Activated CD4-positive, alpha-beta T cell treated with anti-CD3 and anti-CD28 coated beads, Interleukin-2, amount 10 ng/mL, durations not matched to agents 24 days and 14 days (primary cell): Measurements from ENCODE around the gene MRTFA. TPM values are rescaled to one million over a fixed set of nuclear protein-coding genes. Genes with fewer than 3 reads are reported as not detected.
"Not testable (repeated sequence)": the region's sequence is repeated elsewhere in the genome, so short reads cannot be mapped to it uniquely, and the experiment has no call there.

Experiments used
- DNase-seq: peaks from one replicate; pipeline ENCODE4 v3.0.0; 2022
- H3K27ac Mint-ChIP-seq: one replicate; pipeline ENCODE4 v1.8.0; 2022; ENCODE audit warnings: mild to moderate bottlenecking, mixed read lengths
- H3K27me3 Mint-ChIP-seq: one replicate; pipeline ENCODE4 v1.8.0; 2022; ENCODE audit warnings: mixed read lengths
- H3K36me3 Mint-ChIP-seq: one replicate; pipeline ENCODE4 v1.8.0; 2022; ENCODE audit warnings: low read depth, mild to moderate bottlenecking, mixed read lengths
- H3K4me1 Mint-ChIP-seq: one replicate; pipeline ENCODE4 v1.8.0; 2021; ENCODE audit warnings: mixed read lengths
- H3K4me3 Mint-ChIP-seq: one replicate; pipeline ENCODE4 v1.8.0; 2022; ENCODE audit warnings: mild to moderate bottlenecking, moderate library complexity, mixed read lengths
- H3K9me3 Mint-ChIP-seq: one replicate; pipeline ENCODE4 v1.8.0; 2021; ENCODE audit warnings: mixed read lengths
- intact Hi-C: fragments of 100-400 bp; cut with micrococcal nuclease; formaldehyde crosslinking; loops from one replicate; pipeline ENCODE4 v1.15.1; 2023
- total RNA-seq: library from RNA; stranded (reverse); gene quantifications from 2 replicates; pipeline ENCODE4 v1.2.3, GENCODE V29; 2022

MRTFA gene
- total RNA-seq, 1 donor from 2014 or later = 51.7 TPM

DNA sequence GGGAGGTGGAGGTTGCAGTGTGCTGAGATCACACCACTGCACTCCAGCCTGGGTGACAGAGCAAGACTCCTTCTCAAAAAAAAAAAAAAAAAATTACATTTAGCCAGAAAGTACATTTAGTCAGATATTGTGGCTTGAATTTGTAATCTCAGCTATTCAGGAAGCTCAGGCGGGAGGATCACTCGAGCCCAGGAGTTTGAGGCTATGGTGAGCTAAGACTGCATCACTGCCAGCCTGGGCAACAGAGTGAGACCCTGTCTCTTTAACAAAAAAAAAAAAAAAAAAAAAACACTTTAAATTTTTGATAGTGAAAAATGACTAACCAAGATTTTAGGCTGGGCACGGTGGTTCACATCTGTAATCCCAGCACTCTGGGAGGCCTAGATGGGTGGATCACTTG is 27.3 kb downstream of the MRTFA start:
- H3K9me3 Mint-ChIP-seq = no peaks in the 10 kb centered on the region
- H3K4me1 Mint-ChIP-seq = peaks cover 28% of the 10 kb centered on the region
- H3K27ac Mint-ChIP-seq = no peak overlapping the region

DNA sequence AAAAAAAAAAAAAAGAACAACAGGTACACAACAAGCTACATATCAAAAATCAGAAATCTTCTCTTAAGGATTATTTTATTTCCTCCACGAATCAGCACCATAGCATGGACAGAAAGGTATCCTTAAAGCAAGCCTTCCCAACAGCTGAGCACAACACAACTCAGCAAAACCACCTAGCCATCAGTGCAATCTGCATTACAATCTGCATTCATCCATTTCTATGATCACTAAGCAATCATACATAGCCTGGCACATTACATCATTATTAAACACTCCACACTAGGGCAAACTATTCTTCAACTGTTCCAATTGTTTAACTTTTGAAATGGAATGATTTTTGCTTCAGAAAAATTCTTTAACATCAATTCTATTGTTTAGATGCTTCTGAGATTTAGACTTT is 29.0 kb downstream of the MRTFA start:
- peaks cover 3% of the 10 kb centered on the region for H3K36me3 Mint-ChIP-seq
- no peak overlapping the region for H3K27ac Mint-ChIP-seq
- DNase-seq = no peak
- H3K4me3 Mint-ChIP-seq = no peak overlapping the region
- H3K4me1 Mint-ChIP-seq = peaks cover 27% of the 10 kb centered on the region
- intact Hi-C loops = no loop called here
- H3K9me3 Mint-ChIP-seq = no peaks in the 10 kb centered on the region
- H3K27me3 Mint-ChIP-seq = no peaks in the 10 kb centered on the region

More for the DNA sequence above, 27.3 kb downstream of the MRTFA start:
- intact Hi-C loops = no loop called here
- no peak for DNase-seq
- Mint-ChIP-seq H3K36me3 (peaks cover 3% of the 10 kb centered on the region), H3K27me3 (no peaks in the 10 kb centered on the region), H3K4me3 (no peak overlapping the region)

DNA sequence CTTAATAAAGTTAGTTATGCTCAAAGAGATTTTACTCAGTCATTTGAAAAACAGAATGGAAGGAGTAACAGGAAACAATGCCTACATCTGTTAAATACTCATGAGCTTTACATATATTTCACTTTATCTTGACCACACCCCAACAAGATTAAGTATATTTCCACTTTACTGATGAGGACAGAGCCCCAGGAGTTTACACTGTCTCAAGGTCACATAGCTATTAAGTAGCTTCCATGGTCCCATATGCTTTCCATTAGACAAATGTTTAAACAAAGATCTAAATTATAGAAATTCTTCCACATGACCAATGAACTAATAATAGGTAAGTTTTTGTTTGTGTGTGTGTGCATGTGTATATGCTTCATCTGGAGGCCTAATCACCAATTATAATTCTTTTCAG is 30.2 kb downstream of the MRTFA start:
- peaks cover 3% of the 10 kb centered on the region for H3K36me3 Mint-ChIP-seq
- H3K4me1 Mint-ChIP-seq = peaks cover 22% of the 10 kb centered on the region
- no peak overlapping the region for H3K27ac Mint-ChIP-seq
- intact Hi-C loops = no loop called here
- no peak overlapping the region for H3K4me3 Mint-ChIP-seq
- no peaks in the 10 kb centered on the region for H3K27me3 Mint-ChIP-seq
- H3K9me3 Mint-ChIP-seq = no peaks in the 10 kb centered on the region
- no peak for DNase-seq

DNA sequence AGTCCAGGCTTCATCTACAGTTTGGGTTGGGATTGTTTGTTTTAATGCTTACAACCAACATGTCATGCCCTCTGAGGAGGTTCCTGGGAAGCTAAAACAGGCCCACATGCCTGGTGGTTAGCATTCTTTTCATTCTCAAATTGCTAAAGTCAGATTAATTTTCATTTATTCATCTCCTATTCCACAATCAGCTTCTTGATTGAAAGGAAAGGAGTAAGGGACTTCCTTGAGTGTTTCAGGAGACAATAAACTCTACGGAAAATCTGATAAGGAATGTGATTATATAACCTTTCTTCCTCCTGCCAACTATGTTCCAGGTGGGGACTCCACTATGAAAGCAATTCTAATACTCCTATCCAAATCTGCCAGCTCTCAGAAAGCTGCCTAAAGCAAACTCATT is 30.8 kb downstream of the MRTFA start:
- Mint-ChIP-seq H3K9me3 (no peaks in the 10 kb centered on the region), H3K27ac (no peak overlapping the region), H3K36me3 (peaks cover 3% of the 10 kb centered on the region), H3K4me3 (no peak overlapping the region), H3K27me3 (no peaks in the 10 kb centered on the region), H3K4me1 (peaks cover 22% of the 10 kb centered on the region)
- intact Hi-C loops = no loop called here
- no peak for DNase-seq

DNA sequence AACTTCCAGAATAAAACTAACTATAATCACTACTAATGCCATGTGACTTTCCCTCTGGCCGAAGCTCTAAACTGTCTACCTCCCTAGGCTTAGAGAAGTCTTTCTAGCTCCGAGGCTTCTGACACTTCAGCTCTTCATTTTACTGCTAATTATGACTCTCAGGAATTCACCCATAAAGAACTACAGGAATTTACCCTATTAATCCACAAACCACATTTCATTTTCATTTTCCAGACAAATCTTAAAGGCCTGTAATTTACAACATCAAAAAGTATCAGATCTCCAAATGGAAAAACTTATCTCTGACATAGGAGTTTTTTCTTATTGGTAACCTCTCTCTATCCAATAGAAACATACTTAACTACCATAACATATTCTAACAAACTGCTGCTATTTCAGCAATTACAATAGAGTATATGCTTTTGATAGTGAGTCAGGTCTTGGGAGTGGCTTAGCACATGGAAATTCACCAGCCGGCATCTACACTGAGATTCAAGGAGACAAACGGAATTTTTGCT is 33.4 kb downstream of the MRTFA start:
- H3K36me3 Mint-ChIP-seq = peaks cover 3% of the 10 kb centered on the region
- H3K27me3 Mint-ChIP-seq = no peaks in the 10 kb centered on the region
- no peak overlapping the region for H3K27ac Mint-ChIP-seq
- peaks cover 20% of the 10 kb centered on the region for H3K4me1 Mint-ChIP-seq
- intact Hi-C loops = no loop called here
- no peak overlapping the region for H3K4me3 Mint-ChIP-seq
- DNase-seq = no peak
- H3K9me3 Mint-ChIP-seq = no peaks in the 10 kb centered on the region

DNA sequence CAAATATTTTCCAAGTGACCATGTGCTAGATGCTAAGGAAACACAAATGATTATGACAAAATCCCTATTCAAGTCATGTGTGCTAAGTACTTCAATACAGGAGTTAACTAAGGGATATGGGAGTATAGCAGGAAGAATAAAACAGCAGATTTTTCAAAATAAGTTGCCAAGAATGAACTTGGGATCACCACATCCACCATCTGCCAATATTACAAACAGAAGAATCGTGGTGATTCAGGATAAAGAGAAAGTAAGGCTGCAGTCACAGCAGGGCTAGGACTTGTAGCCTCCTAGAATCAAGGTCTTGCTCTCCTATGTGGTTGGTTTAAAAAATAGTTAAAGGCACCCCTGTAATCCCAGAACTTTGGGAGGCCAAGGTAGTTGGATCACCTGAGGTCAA is 34.3 kb downstream of the MRTFA start:
- no peak for DNase-seq
- Mint-ChIP-seq H3K27me3 (no peaks in the 10 kb centered on the region), H3K36me3 (peaks cover 1% of the 10 kb centered on the region), H3K9me3 (no peaks in the 10 kb centered on the region), H3K4me3 (no peak overlapping the region), H3K27ac (no peak overlapping the region), H3K4me1 (peaks cover 20% of the 10 kb centered on the region)
- intact Hi-C loops = no loop called here

DNA sequence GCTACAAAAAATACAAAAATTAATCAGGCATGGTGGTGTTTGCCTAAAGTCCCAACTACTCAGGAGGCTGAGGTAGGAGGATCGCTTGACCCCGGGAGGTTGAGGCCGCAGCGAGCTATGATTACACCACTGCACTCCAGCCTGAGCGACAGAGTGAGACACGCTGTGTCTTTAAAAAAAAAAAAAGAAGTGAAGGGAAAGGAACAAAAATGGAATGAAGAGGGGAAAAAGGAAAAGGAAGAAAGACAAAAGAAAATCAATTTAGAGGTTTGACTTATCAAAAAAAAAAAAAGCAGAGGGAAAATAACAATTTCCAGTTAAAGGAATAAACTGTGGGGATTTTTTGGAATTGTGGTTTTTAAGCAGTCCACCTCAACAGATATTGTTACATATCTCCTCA is 36.8 kb downstream of the MRTFA start:
- Mint-ChIP-seq H3K36me3 (no peaks in the 10 kb centered on the region), H3K4me1 (peaks cover 10% of the 10 kb centered on the region), H3K4me3 (no peak overlapping the region), H3K9me3 (no peaks in the 10 kb centered on the region), H3K27ac (no peak overlapping the region), H3K27me3 (no peaks in the 10 kb centered on the region)
- DNase-seq = no peak
- intact Hi-C loops = no loop called here

DNA sequence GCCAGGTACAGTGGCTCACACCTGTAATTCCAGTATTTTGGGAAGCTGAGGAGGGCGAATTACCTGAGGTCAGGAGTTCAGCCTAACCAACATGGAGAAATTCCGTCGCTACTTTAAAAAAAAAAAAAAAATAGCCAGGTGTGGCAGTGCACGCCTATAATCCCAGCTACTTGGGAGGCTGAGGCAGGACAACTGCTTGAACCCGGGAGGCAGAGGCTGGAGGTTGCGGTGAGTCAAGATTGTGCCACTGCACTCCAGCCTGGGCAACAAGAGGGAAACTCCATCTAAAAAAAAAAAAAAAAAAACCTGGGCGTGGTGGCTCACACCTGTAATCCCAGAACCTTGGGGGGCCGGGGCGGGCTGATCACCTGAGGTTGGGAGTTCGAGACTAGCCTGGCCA is 37.8 kb downstream of the MRTFA start:
- DNase-seq, H3K27ac Mint-ChIP-seq, H3K36me3 Mint-ChIP-seq, H3K27me3 Mint-ChIP-seq, intact Hi-C loops, H3K4me3 Mint-ChIP-seq, H3K9me3 Mint-ChIP-seq: not testable (repeated sequence)
- peaks cover 16% of the 10 kb centered on the region for H3K4me1 Mint-ChIP-seq

DNA sequence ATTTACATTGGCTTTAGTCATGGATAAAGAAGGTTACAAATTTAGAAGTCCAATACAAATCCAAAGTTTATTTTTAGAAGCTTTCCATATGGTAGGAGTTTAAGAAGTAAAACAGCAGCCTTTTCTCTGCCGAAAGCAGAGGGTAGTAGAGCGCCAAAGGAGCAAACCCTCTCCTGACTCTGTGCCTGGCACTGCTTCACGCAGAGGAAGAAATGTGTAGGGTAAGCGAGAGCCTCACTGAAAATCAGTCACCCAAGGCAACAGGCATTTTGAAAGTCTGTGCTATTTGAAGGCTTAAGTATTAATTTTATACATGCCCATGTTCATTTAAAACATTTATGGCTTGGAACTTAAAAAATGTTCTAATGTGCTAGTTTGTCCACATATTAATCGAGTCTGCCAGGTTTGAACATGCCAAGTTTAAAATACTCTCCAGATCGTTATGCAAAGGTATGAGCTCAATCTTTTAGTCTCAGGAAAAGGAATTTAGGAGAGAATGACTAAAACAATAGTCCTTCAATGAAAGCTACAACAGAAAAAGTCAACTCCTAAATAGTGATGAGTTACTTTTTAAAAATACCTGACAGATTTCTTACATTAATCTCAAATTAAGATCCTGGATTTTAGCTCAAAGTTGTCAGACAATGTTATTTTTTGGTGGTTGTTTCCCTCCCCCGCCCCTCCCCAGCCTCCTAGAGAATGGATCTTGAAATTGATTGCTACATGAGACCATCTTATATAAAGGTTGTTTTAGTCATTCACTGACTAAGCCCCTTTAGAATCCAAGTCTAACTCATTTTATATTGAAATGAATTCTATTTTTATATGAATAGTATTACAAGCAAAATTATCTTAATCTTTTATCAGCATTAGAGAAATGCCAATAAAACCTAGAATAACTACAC is 38.7 kb downstream of the MRTFA start:
- no peaks in the 10 kb centered on the region for H3K27me3 Mint-ChIP-seq
- no peaks in the 10 kb centered on the region for H3K36me3 Mint-ChIP-seq
- intact Hi-C loops = no loop called here
- no peaks in the 10 kb centered on the region for H3K9me3 Mint-ChIP-seq
- peaks cover 18% of the 10 kb centered on the region for H3K4me1 Mint-ChIP-seq
- DNase-seq = no peak
- H3K27ac Mint-ChIP-seq = no peak overlapping the region
- no peak overlapping the region for H3K4me3 Mint-ChIP-seq

DNA sequence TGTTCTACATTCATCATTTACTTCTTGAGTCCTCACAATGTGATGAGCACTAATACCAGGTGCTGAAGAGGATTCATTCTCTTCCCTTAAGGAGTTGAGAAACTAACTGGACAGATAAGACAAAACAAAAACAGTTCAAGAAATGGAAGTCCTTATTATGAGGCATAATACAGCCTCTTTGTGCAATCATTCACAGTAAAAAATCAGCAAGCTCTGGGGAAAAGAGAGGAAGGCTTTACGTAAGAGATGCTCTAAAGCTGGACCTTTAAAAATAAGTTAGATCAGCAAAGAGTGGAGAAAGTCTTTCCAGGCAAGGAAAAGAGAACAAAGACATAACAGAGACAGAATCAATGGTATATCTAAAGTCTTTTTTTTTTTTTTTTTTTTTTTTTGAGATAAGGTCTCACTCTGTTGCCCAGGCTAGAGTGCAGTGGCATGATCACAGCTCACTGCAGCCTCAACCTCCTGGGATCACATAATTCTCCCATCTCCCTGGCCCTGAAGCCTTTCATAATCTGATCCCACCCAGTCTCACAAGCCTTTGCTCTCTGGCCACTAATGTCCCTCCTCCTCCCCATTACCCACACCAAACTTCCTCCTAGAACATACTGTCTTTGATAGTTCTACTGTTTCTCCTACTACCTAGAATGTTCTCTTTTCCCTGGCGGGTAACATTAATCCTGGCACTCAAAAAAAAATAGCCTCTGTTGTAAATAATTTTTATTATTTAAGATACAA is 40.9 kb downstream of the MRTFA start:
- intact Hi-C loops = no loop called here
- Mint-ChIP-seq H3K27me3 (no peaks in the 10 kb centered on the region), H3K9me3 (no peaks in the 10 kb centered on the region), H3K4me3 (no peak overlapping the region), H3K4me1 (peaks cover 22% of the 10 kb centered on the region), H3K36me3 (peaks cover 2% of the 10 kb centered on the region), H3K27ac (no peak overlapping the region)
- no peak for DNase-seq

DNA sequence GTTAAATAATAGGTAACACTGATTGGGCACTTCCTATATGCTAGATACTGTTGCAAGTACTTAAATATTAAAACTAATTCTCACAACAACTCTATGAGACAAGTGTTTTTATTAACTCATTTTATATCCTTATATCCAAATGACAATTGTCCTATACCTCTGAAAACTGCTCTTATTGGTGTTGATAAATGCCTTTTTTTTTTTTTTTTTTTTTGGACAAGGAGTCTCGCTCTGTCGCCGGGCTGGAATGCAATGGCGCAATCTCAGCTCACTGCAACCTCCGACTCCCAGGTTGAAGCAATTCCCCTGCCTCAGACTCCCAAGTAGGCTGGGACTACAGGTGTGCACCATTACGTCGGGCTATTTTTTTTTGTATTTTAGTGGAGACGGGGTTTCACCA is 41.6 kb downstream of the MRTFA start:
- Mint-ChIP-seq H3K27me3 (no peaks in the 10 kb centered on the region), H3K27ac (no peak overlapping the region), H3K36me3 (peaks cover 2% of the 10 kb centered on the region), H3K4me3 (no peak overlapping the region), H3K4me1 (peaks cover 22% of the 10 kb centered on the region), H3K9me3 (no peaks in the 10 kb centered on the region)
- intact Hi-C loops = no loop called here
- DNase-seq = no peak

DNA sequence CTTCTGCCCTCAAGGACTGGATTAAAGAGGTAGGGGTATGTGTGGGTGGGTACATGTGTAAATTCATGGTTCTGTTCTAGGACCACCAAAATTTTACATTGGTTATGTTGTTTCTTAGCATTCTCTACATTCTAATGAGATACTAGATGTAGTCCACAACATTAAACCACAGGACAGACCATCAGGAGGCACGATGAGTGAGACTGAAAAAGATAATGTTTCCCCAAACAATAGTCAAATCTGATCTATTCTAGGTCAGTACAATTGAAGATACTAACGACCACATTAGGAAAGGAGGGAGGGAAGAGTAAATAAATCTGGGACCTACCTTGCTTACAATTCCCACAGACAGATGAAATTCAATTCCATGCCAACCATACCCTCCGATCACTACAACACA is 42.2 kb downstream of the MRTFA start:
- Mint-ChIP-seq H3K27me3 (no peaks in the 10 kb centered on the region), H3K27ac (no peak overlapping the region), H3K4me1 (peaks cover 22% of the 10 kb centered on the region), H3K4me3 (no peak overlapping the region), H3K36me3 (peaks cover 2% of the 10 kb centered on the region), H3K9me3 (no peaks in the 10 kb centered on the region)
- DNase-seq = no peak
- intact Hi-C loops = no loop called here

DNA sequence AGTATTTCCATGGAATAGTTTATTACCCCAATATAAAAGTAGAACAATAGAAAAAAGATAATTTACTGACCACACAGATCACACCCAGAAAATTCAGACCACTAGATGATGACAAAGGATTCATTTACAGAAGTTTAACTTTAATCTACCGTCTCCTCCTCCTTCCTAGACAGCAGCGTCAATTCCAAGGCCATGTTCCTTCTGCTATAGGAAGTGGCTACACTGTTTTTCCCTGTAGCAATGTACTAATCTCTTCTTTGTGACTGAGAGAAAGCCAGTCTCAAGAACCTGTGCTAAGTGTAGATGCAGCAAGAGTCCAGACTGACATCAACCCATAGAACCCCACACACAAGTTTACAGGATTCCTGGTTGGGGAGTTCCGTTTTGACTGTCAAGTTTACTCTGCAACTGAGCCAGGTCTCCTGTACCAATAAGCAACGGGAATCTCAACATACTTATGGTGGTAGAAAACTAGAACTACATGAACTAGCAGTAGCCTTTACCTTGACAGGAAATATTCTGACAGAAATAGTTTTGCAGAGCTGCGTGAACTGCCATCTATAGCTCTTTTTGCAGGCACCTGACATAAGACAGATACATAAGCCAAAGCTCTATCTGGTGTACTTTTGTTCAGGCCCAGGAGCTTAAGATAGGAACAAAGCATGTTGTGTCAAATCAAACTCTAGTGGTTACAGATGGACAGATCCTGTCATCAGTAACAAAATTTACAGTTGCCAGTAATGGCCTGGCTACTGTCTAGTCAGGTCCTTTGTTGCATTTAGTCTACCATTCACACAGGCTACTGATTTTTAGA is 42.9 kb downstream of the MRTFA start:
- H3K9me3 Mint-ChIP-seq = no peaks in the 10 kb centered on the region
- peak overlapping the region; percentile 49 for H3K27ac Mint-ChIP-seq
- intact Hi-C loops = no loop called here
- H3K36me3 Mint-ChIP-seq = peaks cover 2% of the 10 kb centered on the region
- no peak overlapping the region for H3K4me3 Mint-ChIP-seq
- no peak for DNase-seq
- H3K4me1 Mint-ChIP-seq = peaks cover 22% of the 10 kb centered on the region
- H3K27me3 Mint-ChIP-seq = no peaks in the 10 kb centered on the region
